CD4-positive, alpha-beta T cell treated with Interferon gamma for 1 hour (primary cell): ENCODE results near the gene DRGX.

ENCODE experiments used
- DNase-seq: peaks from one replicate; pipeline ENCODE4 v3.0.0-alpha.2; 2020

DRGX gene

DNA sequence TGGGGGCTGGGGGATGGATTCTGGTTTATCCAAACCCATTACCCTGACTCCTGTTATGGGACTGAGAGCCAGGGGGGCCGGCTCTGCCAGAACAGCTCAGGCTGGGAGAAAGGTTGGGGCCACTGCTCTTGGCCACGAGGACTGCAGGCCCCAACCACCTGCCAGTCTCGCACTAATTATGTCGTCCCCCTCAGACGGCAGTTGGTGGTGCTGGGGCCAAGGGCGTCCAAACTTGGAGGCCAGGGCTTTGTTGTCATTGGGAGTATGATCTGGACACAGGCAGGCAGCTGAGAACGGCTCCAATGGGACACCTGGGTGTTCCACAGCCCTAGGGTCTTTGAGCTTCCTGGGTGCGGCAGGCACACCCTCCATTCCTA is 34.7 kb downstream of the DRGX start:
- DNase-seq: no peak

DNA sequence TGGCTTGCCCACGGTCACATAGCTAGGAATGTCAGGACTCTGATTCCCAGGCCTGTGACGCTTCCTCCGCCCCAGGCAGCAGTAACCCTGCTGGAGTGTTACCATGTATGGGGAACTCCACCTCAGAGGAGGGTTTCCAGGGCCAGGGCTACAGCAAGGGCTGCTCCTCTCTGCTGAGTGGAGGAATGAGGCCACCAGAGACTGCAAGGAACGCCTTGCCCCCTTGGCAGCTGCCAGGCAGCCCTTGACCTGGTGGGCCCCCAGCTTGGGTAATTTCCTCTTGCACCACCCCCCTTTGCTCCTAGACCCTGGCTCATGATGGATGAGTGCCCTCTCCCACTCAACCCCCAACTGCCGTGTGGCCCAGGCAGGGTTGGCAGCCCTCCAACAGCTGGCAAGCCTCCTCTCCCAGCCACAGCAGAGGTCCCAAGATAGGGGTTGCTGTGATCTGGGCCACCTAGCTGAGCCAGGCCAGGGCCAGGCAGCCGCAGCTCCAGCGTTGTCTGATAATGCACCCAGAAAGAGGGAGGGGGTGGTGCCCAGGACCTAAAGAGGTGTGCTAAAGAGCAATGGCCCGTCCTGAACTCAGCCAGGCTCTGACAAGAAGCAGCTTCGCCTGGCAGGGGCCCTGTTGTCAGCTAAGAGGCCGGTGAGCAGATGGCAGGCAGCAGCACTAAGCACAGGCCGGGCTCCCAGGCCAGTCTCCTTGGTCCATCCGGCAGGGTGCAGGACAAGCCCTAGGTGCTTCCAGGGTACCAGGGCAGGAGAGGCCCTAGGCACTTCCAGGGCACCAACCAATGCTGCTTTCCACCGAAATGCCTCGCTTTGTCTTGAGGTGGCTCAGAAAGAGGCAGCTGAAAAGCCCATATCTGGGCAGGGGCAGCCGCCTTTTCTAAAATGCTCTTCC is 35.4 kb downstream of the DRGX start:
- DNase-seq: no peak

DNA sequence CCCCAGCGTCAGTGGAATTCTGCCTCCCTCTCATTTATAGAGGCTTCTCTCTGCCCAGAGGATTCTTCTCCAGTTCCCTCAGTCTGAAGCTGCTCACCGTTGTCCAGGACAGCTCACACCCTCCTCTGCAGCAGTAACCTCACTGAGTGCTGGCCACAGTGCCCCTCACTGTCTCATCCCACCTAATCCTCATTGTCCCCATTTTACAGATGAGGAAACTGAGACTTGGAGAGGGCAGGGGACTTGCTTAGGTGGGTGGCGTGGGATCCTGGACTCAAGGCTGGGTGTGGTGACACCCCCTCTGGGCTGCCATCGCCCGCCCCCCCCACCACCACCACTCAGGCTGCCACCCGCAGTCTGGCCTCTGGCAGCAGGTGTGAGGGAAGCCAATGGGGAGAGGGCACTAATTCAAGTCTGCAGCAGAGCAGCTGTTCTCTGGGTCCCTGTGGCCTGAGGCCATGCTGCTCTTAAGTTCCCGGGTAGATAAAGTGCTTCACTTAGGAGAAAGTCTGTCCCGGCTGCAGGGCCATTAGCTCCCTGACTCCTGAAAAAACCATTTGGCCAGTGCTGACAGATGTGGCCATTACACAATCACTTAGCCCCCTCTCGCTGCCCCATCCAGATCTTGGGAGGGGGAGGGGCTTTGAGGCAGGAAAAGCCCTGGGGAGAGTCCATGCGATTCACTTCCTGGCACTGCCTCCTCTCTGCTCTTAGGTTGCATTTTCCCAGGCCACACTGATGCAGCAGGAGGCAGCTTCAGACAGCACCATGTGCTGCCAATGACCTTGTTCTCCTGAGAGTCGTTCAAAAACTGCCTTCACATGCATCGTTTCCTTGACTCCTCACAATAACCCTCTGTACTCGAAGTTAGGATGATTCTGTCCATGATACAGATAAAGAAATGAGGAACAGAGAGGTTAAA is 36.3 kb downstream of the DRGX start:
- DNase-seq: no peak

GRCh38 chr10:49357910-49358309 is 38.0 kb downstream of the DRGX start:
- DNase-seq: no peak

DNA sequence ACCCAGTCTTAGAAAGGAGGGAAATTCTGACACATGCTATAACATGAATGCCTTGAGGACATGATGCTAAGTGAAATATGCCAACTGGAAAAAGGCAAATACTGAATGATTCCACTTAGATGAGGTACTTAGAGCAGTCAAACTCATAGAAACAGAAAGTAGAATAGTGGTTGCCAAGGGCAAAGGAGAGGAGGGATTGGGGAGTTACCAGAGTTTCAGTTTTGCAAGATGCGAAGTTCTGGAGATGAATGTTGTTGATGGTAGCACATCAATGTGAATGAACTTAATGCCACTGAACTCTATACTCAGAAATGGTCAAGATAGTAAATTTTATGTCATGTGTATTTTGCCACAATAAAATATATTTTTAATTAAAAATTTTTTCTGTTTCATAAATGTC is 38.9 kb downstream of the DRGX start:
- DNase-seq: no peak

- no peak for DNase-seq
Measured at GRCh38 chr10:49356181-49356580, 39.7 kb downstream of the DRGX start.

DNA sequence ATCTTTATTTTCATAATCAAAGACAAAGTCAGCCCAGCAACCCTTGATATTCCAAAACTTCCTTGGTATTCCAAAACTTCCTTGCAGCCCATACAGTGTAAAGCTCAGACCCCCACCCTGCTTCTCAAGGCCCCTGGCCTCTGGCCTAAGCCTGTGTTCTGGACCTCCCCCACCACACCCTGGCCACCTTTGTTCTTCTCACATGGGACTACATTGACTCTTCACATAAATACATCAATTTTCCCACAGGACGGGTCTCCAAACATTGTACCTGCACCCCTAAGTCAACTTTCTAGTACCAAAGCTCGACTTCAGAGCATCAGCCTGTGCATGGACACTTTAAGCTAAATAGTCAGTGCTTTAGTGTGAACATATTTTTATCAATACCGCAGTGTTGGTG is 40.7 kb downstream of the DRGX start:
- DNase-seq: no peak

DNA sequence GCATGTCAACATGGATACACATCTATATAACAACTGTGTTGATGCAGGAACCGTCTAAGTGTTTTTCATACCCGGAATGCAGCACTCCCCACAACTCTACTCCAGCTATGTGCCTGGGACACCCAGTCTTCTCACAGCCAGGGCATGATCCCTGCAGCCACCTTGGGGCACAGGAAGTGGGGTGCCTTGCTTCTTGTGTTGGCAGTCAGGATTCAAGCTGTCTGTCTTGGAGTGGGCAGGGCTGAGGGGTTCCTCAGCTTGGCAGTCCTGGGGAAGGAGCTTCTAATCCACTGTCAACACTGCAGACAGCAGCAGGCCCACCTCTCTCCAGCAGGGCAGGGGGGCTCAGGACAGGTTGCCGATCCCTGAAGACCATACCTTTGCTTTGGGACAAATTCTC is 41.3 kb downstream of the DRGX start:
- no peak for DNase-seq

DNA sequence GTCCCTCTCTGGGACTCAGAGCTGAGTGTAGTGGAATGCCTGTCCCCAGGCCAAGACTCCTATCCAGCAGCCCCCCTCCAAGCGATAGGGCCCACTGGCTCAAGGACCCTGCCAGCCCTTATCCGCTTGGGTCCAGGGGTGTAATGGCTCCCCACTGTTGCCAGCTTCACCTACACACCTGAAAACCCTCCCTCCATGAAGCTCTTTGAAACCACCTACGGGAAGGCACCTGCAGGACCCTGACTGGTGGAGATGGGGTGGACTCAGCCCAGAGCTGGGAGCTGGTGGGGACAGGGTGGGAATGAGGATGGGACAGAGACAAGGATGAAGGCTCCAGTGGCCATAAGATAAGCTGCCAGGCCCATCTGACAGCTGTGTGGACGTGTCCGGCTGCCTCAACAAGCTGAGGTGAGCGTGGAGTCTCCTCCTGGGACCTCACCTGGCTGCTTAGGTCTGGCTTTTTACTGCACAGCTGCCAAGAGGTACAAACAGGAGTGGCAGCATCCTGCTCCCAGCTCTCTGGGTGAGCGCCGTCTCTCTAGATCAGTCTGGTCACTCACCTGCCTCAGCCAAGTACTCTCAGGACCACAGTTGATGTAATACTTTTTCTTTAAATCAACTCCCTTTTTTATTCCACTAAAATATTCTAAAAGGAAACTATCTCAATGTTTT is 41.9 kb downstream of the DRGX start:
- no peak for DNase-seq

GRCh38 chr10:49353026-49353894 is 42.6 kb downstream of the DRGX start:
- DNase-seq: no peak

- DNase-seq: no peak
Measured at GRCh38 chr10:49352323-49352722, 43.6 kb downstream of the DRGX start.

DNA sequence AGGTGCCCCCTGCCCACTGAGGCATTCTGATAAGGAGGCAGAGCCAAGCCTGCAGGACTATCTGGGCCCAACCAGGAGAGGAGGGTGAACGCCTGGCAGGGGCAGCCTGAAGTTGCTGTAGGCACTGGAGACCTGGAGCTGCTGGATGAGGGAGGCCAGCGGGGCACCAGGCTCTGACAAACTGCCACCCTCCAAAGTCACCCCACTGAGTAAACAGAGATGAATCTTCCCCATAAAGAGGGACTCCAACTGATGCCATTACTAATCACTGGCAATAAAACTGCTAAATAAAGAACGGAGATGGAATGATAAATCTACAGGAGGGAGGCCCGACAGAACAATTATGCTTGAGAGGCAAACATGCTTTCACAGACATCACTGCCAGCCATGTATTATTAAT is 44.2 kb downstream of the DRGX start:
- DNase-seq: no peak

DNA sequence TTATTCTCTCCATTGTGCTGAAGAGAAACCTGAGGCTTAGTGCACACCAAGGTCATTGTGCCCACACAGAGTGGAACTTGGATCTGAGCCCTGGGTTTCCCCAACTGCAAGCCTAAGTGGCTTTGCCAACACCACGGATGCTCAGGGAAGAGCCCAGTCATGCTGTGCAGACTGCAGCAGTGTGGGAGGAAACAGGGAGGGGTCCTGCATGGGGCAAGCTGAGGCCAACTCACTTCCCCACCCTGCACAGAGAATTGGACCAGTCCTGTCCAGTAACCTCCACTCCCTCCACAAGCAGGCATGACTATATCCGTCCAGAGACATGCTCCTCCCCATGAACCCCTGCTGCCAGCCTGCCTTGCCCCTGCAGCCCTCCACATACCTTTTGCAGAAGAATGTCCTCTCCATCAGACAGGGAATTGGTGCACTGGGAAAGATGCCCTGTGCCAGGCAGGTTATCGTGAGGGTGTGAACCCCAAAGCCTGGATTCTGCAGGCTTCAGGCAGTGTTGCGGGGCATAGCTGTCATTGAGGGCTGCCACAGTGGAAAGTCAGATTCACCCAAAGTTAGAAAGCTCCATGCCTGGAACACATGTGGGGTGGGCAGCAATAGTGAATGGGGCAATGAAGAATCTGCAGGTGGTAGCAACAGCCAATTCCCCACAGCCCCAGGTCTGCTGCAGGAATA is 44.9 kb downstream of the DRGX start:
- DNase-seq: no peak

DNA sequence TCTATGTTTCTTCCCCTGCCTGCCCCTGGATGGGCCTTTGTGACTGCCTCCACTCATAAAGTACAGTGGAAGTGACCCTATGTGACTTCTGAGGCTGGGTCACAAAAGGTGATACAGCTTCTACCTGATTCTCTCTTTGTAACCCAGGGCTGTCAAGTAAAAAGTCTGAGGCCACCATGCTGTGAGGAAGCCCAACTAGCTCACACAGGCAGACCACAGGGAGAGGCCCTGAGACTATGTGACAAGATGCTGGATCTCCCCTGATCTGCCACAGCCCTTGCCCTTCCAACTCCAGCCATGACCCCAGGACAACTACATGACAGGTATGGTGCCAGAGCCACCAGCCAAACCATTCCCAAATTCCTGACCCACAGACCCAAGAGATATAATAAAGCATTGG is 45.8 kb downstream of the DRGX start:
- no peak for DNase-seq

GRCh38 chr10:49349390-49349789 is 46.5 kb downstream of the DRGX start:
- DNase-seq: no peak

DNA sequence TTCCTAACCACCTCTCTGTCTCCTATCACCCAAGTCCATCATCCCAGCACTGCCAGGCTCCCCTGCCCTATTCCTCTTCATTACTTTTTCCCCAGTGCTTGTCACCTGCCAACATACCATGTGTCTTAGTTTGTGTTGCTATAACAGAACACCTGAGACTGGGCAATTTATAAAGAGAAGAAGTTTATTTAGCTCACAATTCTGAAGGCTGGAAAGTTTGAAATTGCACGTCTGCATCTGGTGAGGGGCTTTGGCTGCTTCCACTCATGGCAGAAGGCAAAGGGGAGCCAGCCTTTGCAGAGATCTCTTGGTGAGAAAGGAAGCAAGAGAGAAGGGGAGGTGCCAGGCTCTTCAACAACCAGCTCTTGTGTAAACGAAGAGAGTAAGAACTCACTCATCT is 47.3 kb downstream of the DRGX start:
- DNase-seq: no peak

GRCh38 chr10:49347827-49348226 is 48.1 kb downstream of the DRGX start:
- no peak for DNase-seq

GRCh38 chr10:49347342-49347741 is 48.5 kb downstream of the DRGX start:
- no peak for DNase-seq

- no peak for DNase-seq
Measured at GRCh38 chr10:49344840-49345239, 51.0 kb downstream of the DRGX start.

- DNase-seq: no peak
Measured at GRCh38 chr10:49338604-49339003, 57.3 kb downstream of the DRGX start.

DNA sequence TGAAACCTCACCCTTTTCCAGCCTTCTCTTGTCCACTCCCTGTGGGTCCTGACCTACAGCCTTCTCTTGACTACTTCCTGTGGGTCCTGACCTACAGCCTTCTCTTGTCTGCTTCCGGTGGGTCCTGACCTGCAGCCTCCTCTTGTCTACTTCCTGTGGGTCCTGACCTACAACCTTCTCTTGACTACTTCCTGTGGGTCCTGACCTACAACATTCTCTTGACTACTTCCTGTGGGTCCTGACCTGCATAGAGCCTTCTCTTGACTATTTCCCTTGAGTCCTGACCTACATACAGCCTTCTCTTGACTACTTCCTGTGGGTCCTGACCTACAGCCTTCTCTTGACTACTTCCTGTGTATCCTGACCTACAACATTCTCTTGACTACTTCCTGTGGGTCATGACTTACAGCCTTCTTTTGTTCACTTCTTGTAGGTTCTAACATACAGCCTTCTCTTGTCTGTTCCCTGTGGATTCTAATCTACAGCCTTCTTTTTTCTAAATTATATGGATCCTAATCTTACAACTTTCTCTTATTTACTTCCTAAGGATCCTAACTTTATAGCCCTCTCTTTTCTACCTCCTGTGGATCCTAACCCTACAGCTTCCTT is 60.4 kb downstream of the DRGX start:
- DNase-seq: no peak
